Fibroblast of skin of abdomen (primary cell): ENCODE measurements around the gene CPAMD8.
A peak's percentile ranks its signal among the peaks of the same experiment; 100 is the strongest.
"Not testable (repeated sequence)": the region's sequence is repeated elsewhere in the genome, so short reads cannot be mapped to it uniquely, and the experiment has no call there.

Experiments used
- DNase-seq: peaks from one replicate; pipeline ENCODE4 v3.0.0-alpha.2; 2013

CPAMD8 gene

GRCh38 chr19:16945762-16946465, 80.7 kb downstream of the CPAMD8 start:
- DNase-seq: no peak

- no peak for DNase-seq
Measured at GRCh38 chr19:16945364-16945714, 81.3 kb downstream of the CPAMD8 start.

- no peak for DNase-seq
Measured at GRCh38 chr19:16944626-16945363, 81.8 kb downstream of the CPAMD8 start.

GRCh38 chr19:16943942-16944625, 82.5 kb downstream of the CPAMD8 start:
- DNase-seq: no peak

GRCh38 chr19:16943090-16943489, 83.5 kb downstream of the CPAMD8 start:
- DNase-seq: not testable (repeated sequence)

- no peak for DNase-seq
Measured at GRCh38 chr19:16942583-16942982, 84.0 kb downstream of the CPAMD8 start.

GRCh38 chr19:16940626-16941025, 86.0 kb downstream of the CPAMD8 start:
- DNase-seq: no peak

GRCh38 chr19:16940063-16940462, 86.5 kb downstream of the CPAMD8 start:
- not testable (repeated sequence) for DNase-seq

- no peak for DNase-seq
Measured at GRCh38 chr19:16938211-16938610, 88.4 kb downstream of the CPAMD8 start.

- DNase-seq: not testable (repeated sequence)
Measured at GRCh38 chr19:16937796-16938195, 88.8 kb downstream of the CPAMD8 start.

GRCh38 chr19:16936901-16937300, 89.7 kb downstream of the CPAMD8 start:
- DNase-seq: no peak

- DNase-seq: no peak
Measured at GRCh38 chr19:16934489-16934888, 92.1 kb downstream of the CPAMD8 start.

- DNase-seq: no peak
Measured at GRCh38 chr19:16931306-16931705, 95.3 kb downstream of the CPAMD8 start.

- DNase-seq: no peak
Measured at GRCh38 chr19:16930753-16931152, 95.9 kb downstream of the CPAMD8 start.

GRCh38 chr19:16928916-16929315, 97.7 kb downstream of the CPAMD8 start:
- no peak for DNase-seq

- no peak for DNase-seq
Measured at GRCh38 chr19:16928351-16928750, 98.3 kb downstream of the CPAMD8 start.

- DNase-seq: no peak
Measured at GRCh38 chr19:16927883-16928282, 98.7 kb downstream of the CPAMD8 start.

- no peak for DNase-seq
Measured at GRCh38 chr19:16922949-16923348, 103.7 kb downstream of the CPAMD8 start.

GRCh38 chr19:16922592-16922934, 104.0 kb downstream of the CPAMD8 start:
- DNase-seq: no peak

- no peak for DNase-seq
Measured at GRCh38 chr19:16921766-16922591, 104.6 kb downstream of the CPAMD8 start.

- peak; percentile 68 for DNase-seq
Measured at GRCh38 chr19:16920816-16921529, 105.6 kb downstream of the CPAMD8 start.

- no peak for DNase-seq
Measured at GRCh38 chr19:16919496-16919895, 107.1 kb downstream of the CPAMD8 start.
